Panc1 (cell line): ENCODE data around the gene RAB10.

Experiments
- POLR2AphosphoS5 ChIP-seq: IDR thresholded peaks from 2 replicates; pipeline ENCODE4 v1.6.1; 2012; ENCODE audit warnings: mild to moderate bottlenecking, low read depth, low read length, moderate library complexity
- SIN3A ChIP-seq: IDR thresholded peaks from 2 replicates; pipeline ENCODE4 v1.6.1; 2012; ENCODE audit warnings: low read depth, mild to moderate bottlenecking, low read length, moderate library complexity, borderline replicate concordance; ENCODE audit not compliant: insufficient read depth
- TCF7L2 ChIP-seq: IDR thresholded peaks from 2 replicates; pipeline ENCODE4 v1.6.1; 2011; ENCODE audit warnings: mild to moderate bottlenecking, low read depth, low read length, inconsistent platforms
- TF ChIP-seq, protein P1 (sequence below): fragments of 450-650 bp; IDR thresholded peaks from 2 replicates; pipeline ENCODE4 v1.5.1; 2017; ENCODE audit warnings: mild to moderate bottlenecking
- TF ChIP-seq, protein P2 (sequence below), 2 experiments: IDR thresholded peaks; 2 replicates each; pipeline ENCODE4 v1.6.1; 2011 to 2012; ENCODE audit warnings: low read depth in 2 of 2, control low read depth in 1 of 2, low read length in 1 of 2, mild to moderate bottlenecking in 1 of 2, moderate library complexity in 1 of 2; ENCODE audit not compliant: insufficient read depth in 1 of 2

DNA sequence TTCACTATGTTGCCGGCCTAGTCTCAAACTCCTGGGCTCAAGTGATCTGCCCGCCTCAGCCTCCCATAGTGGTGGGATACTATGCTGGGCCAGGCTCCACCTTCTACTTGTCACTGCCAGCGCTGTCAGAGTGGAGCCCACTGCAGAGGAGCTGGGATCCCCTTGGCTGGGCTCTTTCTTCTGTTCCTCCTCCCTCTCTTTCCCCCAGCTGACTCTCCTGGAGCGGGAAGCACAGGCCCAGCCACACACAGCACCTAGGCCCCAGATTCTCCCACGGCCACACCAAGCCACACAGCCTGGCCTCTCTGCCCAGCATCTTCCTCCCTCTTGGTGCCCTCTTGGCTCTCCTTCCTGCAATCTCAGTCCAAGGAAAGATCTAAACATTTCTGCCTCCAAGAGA is 135.3 kb downstream of the RAB10 start:
- TF ChIP-seq, protein P1, sequence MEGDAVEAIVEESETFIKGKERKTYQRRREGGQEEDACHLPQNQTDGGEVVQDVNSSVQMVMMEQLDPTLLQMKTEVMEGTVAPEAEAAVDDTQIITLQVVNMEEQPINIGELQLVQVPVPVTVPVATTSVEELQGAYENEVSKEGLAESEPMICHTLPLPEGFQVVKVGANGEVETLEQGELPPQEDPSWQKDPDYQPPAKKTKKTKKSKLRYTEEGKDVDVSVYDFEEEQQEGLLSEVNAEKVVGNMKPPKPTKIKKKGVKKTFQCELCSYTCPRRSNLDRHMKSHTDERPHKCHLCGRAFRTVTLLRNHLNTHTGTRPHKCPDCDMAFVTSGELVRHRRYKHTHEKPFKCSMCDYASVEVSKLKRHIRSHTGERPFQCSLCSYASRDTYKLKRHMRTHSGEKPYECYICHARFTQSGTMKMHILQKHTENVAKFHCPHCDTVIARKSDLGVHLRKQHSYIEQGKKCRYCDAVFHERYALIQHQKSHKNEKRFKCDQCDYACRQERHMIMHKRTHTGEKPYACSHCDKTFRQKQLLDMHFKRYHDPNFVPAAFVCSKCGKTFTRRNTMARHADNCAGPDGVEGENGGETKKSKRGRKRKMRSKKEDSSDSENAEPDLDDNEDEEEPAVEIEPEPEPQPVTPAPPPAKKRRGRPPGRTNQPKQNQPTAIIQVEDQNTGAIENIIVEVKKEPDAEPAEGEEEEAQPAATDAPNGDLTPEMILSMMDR = no peak
- TF ChIP-seq POLR2AphosphoS5 (no peak), SIN3A (no peak), TCF7L2 (no peak)
- TF ChIP-seq, protein P2, sequence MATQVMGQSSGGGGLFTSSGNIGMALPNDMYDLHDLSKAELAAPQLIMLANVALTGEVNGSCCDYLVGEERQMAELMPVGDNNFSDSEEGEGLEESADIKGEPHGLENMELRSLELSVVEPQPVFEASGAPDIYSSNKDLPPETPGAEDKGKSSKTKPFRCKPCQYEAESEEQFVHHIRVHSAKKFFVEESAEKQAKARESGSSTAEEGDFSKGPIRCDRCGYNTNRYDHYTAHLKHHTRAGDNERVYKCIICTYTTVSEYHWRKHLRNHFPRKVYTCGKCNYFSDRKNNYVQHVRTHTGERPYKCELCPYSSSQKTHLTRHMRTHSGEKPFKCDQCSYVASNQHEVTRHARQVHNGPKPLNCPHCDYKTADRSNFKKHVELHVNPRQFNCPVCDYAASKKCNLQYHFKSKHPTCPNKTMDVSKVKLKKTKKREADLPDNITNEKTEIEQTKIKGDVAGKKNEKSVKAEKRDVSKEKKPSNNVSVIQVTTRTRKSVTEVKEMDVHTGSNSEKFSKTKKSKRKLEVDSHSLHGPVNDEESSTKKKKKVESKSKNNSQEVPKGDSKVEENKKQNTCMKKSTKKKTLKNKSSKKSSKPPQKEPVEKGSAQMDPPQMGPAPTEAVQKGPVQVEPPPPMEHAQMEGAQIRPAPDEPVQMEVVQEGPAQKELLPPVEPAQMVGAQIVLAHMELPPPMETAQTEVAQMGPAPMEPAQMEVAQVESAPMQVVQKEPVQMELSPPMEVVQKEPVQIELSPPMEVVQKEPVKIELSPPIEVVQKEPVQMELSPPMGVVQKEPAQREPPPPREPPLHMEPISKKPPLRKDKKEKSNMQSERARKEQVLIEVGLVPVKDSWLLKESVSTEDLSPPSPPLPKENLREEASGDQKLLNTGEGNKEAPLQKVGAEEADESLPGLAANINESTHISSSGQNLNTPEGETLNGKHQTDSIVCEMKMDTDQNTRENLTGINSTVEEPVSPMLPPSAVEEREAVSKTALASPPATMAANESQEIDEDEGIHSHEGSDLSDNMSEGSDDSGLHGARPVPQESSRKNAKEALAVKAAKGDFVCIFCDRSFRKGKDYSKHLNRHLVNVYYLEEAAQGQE (IDR thresholded peaks at IDR 0.05; ENCODE audit: insufficient read depth in 1 of 2, low read depth in 2 of 2, low read length in 1 of 2) = no peak
